ENCODE results near the gene RBM23. TPM values are rescaled to one million over a fixed set of nuclear protein-coding genes. Genes with fewer than 3 reads are reported as not detected.

Gene RBM23
- polyA plus RNA-seq, 1 donor from 2014 or later: 83.7 TPM

DNA sequence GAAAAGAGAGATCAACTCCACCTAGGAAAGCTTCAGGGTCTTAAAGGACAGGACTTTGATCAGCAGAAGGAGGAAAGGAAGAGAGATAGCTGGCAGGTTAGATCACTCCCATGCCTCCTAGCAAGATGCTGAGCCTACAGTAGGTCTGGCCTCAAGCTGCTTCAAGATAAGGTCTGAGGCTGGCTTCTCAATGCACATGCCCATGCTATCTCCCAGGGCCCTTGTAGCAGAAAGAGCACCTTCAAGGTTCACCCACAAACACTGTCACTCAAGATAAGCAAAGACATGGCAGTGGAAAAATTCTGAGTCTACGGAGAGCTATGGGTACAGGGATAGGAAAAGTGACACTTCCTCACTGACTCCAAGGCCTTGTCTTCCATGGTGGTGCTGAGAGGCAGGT is 21.6 kb downstream of the RBM23 start:
- H3K27me3 ChIP-seq (ENCODE audit: insufficient read depth, low read depth, low read length): no peaks in the 10 kb centered on the region
- no peaks in the 10 kb centered on the region for H3K79me2 ChIP-seq (replicated peaks; ENCODE audit: insufficient read depth, low read length)
- H3K4me3 ChIP-seq (ENCODE audit: low read length): peak overlapping the region; percentile 57
- no peaks in the 10 kb centered on the region for H4K20me1 ChIP-seq (ENCODE audit: insufficient read depth)
- no peak overlapping the region for H2AFZ ChIP-seq (ENCODE audit: low read depth, low read length)
- H3F3A ChIP-seq (ENCODE audit: insufficient read depth, low read length, poor library complexity, severe bottlenecking): no peaks in the 10 kb centered on the region
- peak overlapping the region; percentile 42 for H3K9ac ChIP-seq (ENCODE audit: low read length)
- peak overlapping the region; percentile 78 for H3K4me2 ChIP-seq (ENCODE audit: low read length)
- no peaks in the 10 kb centered on the region for H3K36me3 ChIP-seq (ENCODE audit: insufficient read depth, low read length)
- H3K27ac ChIP-seq (ENCODE audit: low read length): peak overlapping the region; percentile 83
- H3K9me3 ChIP-seq (ENCODE audit: low read length): no peaks in the 10 kb centered on the region
- no peak for TF ChIP-seq RAD21 (conservative IDR thresholded peaks at IDR 0.05)
- no peak for TF ChIP-seq SMC3 (conservative IDR thresholded peaks at IDR 0.05; ENCODE audit: poor library complexity)
- no peak for TF ChIP-seq MXI1 (conservative IDR thresholded peaks at IDR 0.05; ENCODE audit: poor library complexity, severe bottlenecking)
- TF ChIP-seq EZH2 (IDR thresholded peaks at IDR 0.05; ENCODE audit: borderline replicate concordance, insufficient read depth, low read length, poor library complexity, severe bottlenecking): no peak
- no peak for TF ChIP-seq POLR2AphosphoS5 (IDR thresholded peaks at IDR 0.05)
- no peak for TF ChIP-seq REST (IDR thresholded peaks at IDR 0.05; ENCODE audit: borderline replicate concordance)
- no peak for TF ChIP-seq TAF1 (IDR thresholded peaks at IDR 0.05; ENCODE audit: low read depth)
- TF ChIP-seq EP300 (conservative IDR thresholded peaks at IDR 0.05; ENCODE audit: poor library complexity, severe bottlenecking): no peak
- TF ChIP-seq, protein P1, sequence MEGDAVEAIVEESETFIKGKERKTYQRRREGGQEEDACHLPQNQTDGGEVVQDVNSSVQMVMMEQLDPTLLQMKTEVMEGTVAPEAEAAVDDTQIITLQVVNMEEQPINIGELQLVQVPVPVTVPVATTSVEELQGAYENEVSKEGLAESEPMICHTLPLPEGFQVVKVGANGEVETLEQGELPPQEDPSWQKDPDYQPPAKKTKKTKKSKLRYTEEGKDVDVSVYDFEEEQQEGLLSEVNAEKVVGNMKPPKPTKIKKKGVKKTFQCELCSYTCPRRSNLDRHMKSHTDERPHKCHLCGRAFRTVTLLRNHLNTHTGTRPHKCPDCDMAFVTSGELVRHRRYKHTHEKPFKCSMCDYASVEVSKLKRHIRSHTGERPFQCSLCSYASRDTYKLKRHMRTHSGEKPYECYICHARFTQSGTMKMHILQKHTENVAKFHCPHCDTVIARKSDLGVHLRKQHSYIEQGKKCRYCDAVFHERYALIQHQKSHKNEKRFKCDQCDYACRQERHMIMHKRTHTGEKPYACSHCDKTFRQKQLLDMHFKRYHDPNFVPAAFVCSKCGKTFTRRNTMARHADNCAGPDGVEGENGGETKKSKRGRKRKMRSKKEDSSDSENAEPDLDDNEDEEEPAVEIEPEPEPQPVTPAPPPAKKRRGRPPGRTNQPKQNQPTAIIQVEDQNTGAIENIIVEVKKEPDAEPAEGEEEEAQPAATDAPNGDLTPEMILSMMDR (IDR thresholded peaks at IDR 0.05; ENCODE audit: poor library complexity, severe bottlenecking): no peak
- H3K9me2 ChIP-seq (ENCODE audit: insufficient read depth, low read length): no peaks in the 10 kb centered on the region

DNA sequence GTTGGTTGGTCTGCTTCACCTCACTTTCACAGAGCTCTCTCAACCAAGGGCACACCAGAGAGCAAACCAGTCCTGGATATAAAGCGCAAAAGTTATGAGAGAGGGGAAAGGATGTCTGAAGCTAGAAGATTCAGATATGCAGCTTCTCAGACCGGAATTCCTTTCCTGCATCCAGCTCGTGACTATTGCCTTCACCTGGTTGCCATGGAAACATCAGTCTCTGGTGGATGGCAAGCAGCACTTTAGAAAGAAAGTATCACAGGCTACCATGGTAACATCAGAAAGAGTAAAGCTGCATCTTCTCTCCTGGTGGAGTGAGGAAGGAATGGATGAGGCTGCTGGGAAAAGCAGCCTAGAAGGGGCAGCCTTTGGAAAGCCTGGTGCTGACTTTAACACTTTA is 22.2 kb downstream of the RBM23 start:
- TF ChIP-seq, protein P1 (IDR thresholded peaks at IDR 0.05; ENCODE audit: poor library complexity, severe bottlenecking): peak; percentile 42
- TF ChIP-seq EP300 (conservative IDR thresholded peaks at IDR 0.05; ENCODE audit: poor library complexity, severe bottlenecking): peak; percentile 65
- peak; percentile 71 for TF ChIP-seq MXI1 (conservative IDR thresholded peaks at IDR 0.05; ENCODE audit: poor library complexity, severe bottlenecking)
- TF ChIP-seq SMC3 (conservative IDR thresholded peaks at IDR 0.05; ENCODE audit: poor library complexity): peak; percentile 56
- peak; percentile 71 for TF ChIP-seq REST (IDR thresholded peaks at IDR 0.05; ENCODE audit: borderline replicate concordance)
- TF ChIP-seq EZH2 (IDR thresholded peaks at IDR 0.05; ENCODE audit: borderline replicate concordance, insufficient read depth, low read length, poor library complexity, severe bottlenecking): no peak
- no peak for TF ChIP-seq POLR2AphosphoS5 (IDR thresholded peaks at IDR 0.05)
- TF ChIP-seq TAF1 (IDR thresholded peaks at IDR 0.05; ENCODE audit: low read depth): no peak
- TF ChIP-seq RAD21 (conservative IDR thresholded peaks at IDR 0.05): peak; percentile 48

More for the DNA sequence above, 22.2 kb downstream of the RBM23 start:
- H3K27me3 ChIP-seq (ENCODE audit: insufficient read depth, low read depth, low read length): no peaks in the 10 kb centered on the region
- H3K36me3 ChIP-seq (ENCODE audit: insufficient read depth, low read length): no peaks in the 10 kb centered on the region
- H3F3A ChIP-seq (ENCODE audit: insufficient read depth, low read length, poor library complexity, severe bottlenecking): no peaks in the 10 kb centered on the region
- H3K4me2 ChIP-seq (ENCODE audit: low read length): peak overlapping the region; percentile 78
- H2AFZ ChIP-seq (ENCODE audit: low read depth, low read length): no peak overlapping the region
- H3K4me3 ChIP-seq (ENCODE audit: low read length): peak overlapping the region; percentile 57
- H4K20me1 ChIP-seq (ENCODE audit: insufficient read depth): no peaks in the 10 kb centered on the region
- no peaks in the 10 kb centered on the region for H3K9me3 ChIP-seq (ENCODE audit: low read length)
- peak overlapping the region; percentile 83 for H3K27ac ChIP-seq (ENCODE audit: low read length)
- no peaks in the 10 kb centered on the region for H3K79me2 ChIP-seq (replicated peaks; ENCODE audit: insufficient read depth, low read length)
- H3K9me2 ChIP-seq (ENCODE audit: insufficient read depth, low read length): no peaks in the 10 kb centered on the region
- peak overlapping the region; percentile 53 for H3K9ac ChIP-seq (ENCODE audit: low read length)
